WTC11 (cell line): ENCODE data around the gene PCDHGA8. TPM values are rescaled to one million over a fixed set of nuclear protein-coding genes. Genes with fewer than 3 reads are reported as not detected.

Source experiments
- ATAC-seq: fragments of 200-7000 bp; cut with Tn5 transposase; 2 replicates; pipeline ENCODE4 v1.10.0; 2021; ENCODE audit warnings: mild to moderate bottlenecking, moderate library complexity
- CTCF ChIA-PET: fragments of 300-600 bp; sonication (Branson Sonifier 250); formaldehyde crosslinking; loops from one replicate; lab custom pipeline; 2021; ENCODE audit warnings: antibody characterized with exemption; lab: Charles Lee
- POLR2A ChIA-PET: fragments of 350-600 bp; sonication (Branson Sonifier 250); formaldehyde crosslinking; loops from one replicate; lab custom pipeline; 2021; ENCODE audit warnings: antibody characterized with exemption; lab: Charles Lee
- DNase-seq: peaks from one replicate; pipeline ENCODE4 v3.0.0; 2021; ENCODE audit warnings: low spot score
- H3K27ac Mint-ChIP-seq: 2 replicates; pipeline ENCODE4 v1.8.0; 2021; ENCODE audit warnings: mixed read lengths
- H3K27me3 Mint-ChIP-seq: 2 replicates; pipeline ENCODE4 v1.8.0; 2021; ENCODE audit warnings: low read depth, mild to moderate bottlenecking, moderate library complexity, mixed read lengths
- H3K36me3 Mint-ChIP-seq: 2 replicates; pipeline ENCODE4 v1.8.0; 2021; ENCODE audit warnings: mixed read lengths
- H3K4me1 Mint-ChIP-seq: 2 replicates; pipeline ENCODE4 v1.8.0; 2022; ENCODE audit warnings: mixed read lengths
- H3K4me3 Mint-ChIP-seq: 2 replicates; pipeline ENCODE4 v1.8.0; 2021; ENCODE audit warnings: mild to moderate bottlenecking, moderate library complexity, mixed read lengths
- H3K9me3 Mint-ChIP-seq: 2 replicates; pipeline ENCODE4 v1.8.0; 2021; ENCODE audit warnings: mixed read lengths
- AFF4 ChIP-seq: sonication (generic); formaldehyde crosslinking; IDR thresholded peaks from 2 replicates; pipeline ENCODE4 v1.8.1; 2023; ENCODE audit warnings: mild to moderate bottlenecking, missing genetic modification reagents, borderline replicate concordance
- AR ChIP-seq: fragments of 250-450 bp; sonication (Bioruptor Pico); IDR thresholded peaks from 2 replicates; pipeline ENCODE4 v1.9.0; 2021; ENCODE audit warnings: mild to moderate bottlenecking
- ATF1 ChIP-seq: sonication (generic); formaldehyde crosslinking; IDR thresholded peaks from 2 replicates; pipeline ENCODE4 v1.8.1; 2023; ENCODE audit warnings: mild to moderate bottlenecking, moderate library complexity, missing genetic modification reagents
- ATF2 ChIP-seq: sonication (generic); formaldehyde crosslinking; IDR thresholded peaks from 2 replicates; pipeline ENCODE4 v1.8.1; 2022; ENCODE audit warnings: low read depth, missing genetic modification reagents, borderline replicate concordance
- ELF4 ChIP-seq: sonication (generic); formaldehyde crosslinking; IDR thresholded peaks from 2 replicates; pipeline ENCODE4 v1.8.1; 2022; ENCODE audit warnings: low read depth, mild to moderate bottlenecking, moderate library complexity, missing genetic modification reagents
- FOXJ3 ChIP-seq: sonication (generic); formaldehyde crosslinking; IDR thresholded peaks from 2 replicates; pipeline ENCODE4 v1.9.0; 2021; ENCODE audit warnings: missing genetic modification reagents, mild to moderate bottlenecking, borderline replicate concordance
- GABPB1 ChIP-seq: sonication (generic); formaldehyde crosslinking; IDR thresholded peaks from 2 replicates; pipeline ENCODE4 v1.8.1; 2023; ENCODE audit warnings: mild to moderate bottlenecking, missing genetic modification reagents
- GTF2I ChIP-seq: fragments of 250-450 bp; sonication (Bioruptor Pico); conservative IDR thresholded peaks from 2 replicates; pipeline ENCODE4 v1.4.0; 2021; ENCODE audit warnings: mild to moderate bottlenecking
- IRF2 ChIP-seq: sonication (generic); formaldehyde crosslinking; IDR thresholded peaks from 2 replicates; pipeline ENCODE4 v1.8.0; 2022; ENCODE audit warnings: low read depth, missing genetic modification reagents, borderline replicate concordance
- JAZF1 ChIP-seq: fragments of 250-450 bp; sonication (Bioruptor Pico); IDR thresholded peaks from 2 replicates; pipeline ENCODE4 v1.9.0; 2021; ENCODE audit warnings: moderate library complexity, mild to moderate bottlenecking, inconsistent platforms
- NFATC4 ChIP-seq: fragments of 250-450 bp; sonication (Bioruptor Pico); IDR thresholded peaks from 2 replicates; pipeline ENCODE4 v1.9.0; 2021; ENCODE audit warnings: mild to moderate bottlenecking
- STAT6 ChIP-seq: sonication (generic); formaldehyde crosslinking; conservative IDR thresholded peaks from 2 replicates; pipeline ENCODE4 v1.8.1; 2023; ENCODE audit warnings: mild to moderate bottlenecking, low read depth, missing genetic modification reagents, moderate library complexity
- TEAD1 ChIP-seq: sonication (generic); formaldehyde crosslinking; IDR thresholded peaks from 2 replicates; pipeline ENCODE4 v1.8.0; 2022; ENCODE audit warnings: mild to moderate bottlenecking, missing genetic modification reagents
- USF1 ChIP-seq: sonication (generic); formaldehyde crosslinking; IDR thresholded peaks from 2 replicates; pipeline ENCODE4 v1.8.0; 2022; ENCODE audit warnings: mild to moderate bottlenecking, missing genetic modification reagents
- ZBTB21 ChIP-seq: sonication (generic); formaldehyde crosslinking; IDR thresholded peaks from 2 replicates; pipeline ENCODE4 v1.8.1; 2023; ENCODE audit warnings: mild to moderate bottlenecking, missing genetic modification reagents, borderline replicate concordance
- ZMAT4 ChIP-seq: fragments of 250-450 bp; sonication (Bioruptor Pico); IDR thresholded peaks from 2 replicates; pipeline ENCODE4 v1.9.0; 2021; ENCODE audit warnings: mild to moderate bottlenecking
- ZNF219 ChIP-seq: sonication (generic); formaldehyde crosslinking; IDR thresholded peaks from 2 replicates; pipeline ENCODE4 v1.8.0; 2023; ENCODE audit warnings: missing genetic modification reagents, mild to moderate bottlenecking, borderline replicate concordance
- ZNF396 ChIP-seq: fragments of 250-450 bp; sonication (Bioruptor Pico); IDR thresholded peaks from 2 replicates; pipeline ENCODE4 v1.8.0; 2021; ENCODE audit warnings: mild to moderate bottlenecking, moderate library complexity, borderline replicate concordance
- ZNF423 ChIP-seq: fragments of 250-450 bp; sonication (Bioruptor Pico); IDR thresholded peaks from 2 replicates; pipeline ENCODE4 v2.1.2; 2022; ENCODE audit warnings: mild to moderate bottlenecking, moderate library complexity
- total RNA-seq: library from RNA; stranded (reverse); gene quantifications from 3 replicates; pipeline ENCODE4 v1.2.3, GENCODE V29; 2021

Gene PCDHGA8
- total RNA-seq, 1 experiment from 2014 or later: 2.1 TPM

- no peak for TF ChIP-seq AR
- TF ChIP-seq ZMAT4: no peak
- TF ChIP-seq ZNF396 (CRISPR knock-in tag): no peak
- no peak for TF ChIP-seq ATF1 (CRISPR knock-in tag)
- no peak for TF ChIP-seq USF1 (CRISPR knock-in tag)
Measured at GRCh38 chr5:141439411-141440141, 47.1 kb downstream of the PCDHGA8 start (continued).

- ATAC-seq (no peak), DNase-seq (no peak)
- ChIA-PET CTCF (interaction anchor here (1.2 to 2.5 kb wide), 5 partner anchors 10 to 84 kb away, joined by 3 to 15 read pairs (median 7); partner anchors contain the start of genes PCDHGA12 and PCDHGC3), POLR2A (no interaction called here)
- H3K9me3 Mint-ChIP-seq: peaks cover 12% of the 10 kb centered on the region
- TF ChIP-seq ATF2 (no peak), ELF4 (no peak), ZNF219 (no peak), TEAD1 (CRISPR knock-in tag) (no peak), ZBTB21 (CRISPR knock-in tag) (no peak), GABPB1 (CRISPR knock-in tag) (no peak)
- peaks cover 15% of the 10 kb centered on the region; the same call in 1 of the 2 replicates for H3K36me3 Mint-ChIP-seq
- no peaks in the 10 kb centered on the region for H3K27me3 Mint-ChIP-seq
- no peak overlapping the region for H3K27ac Mint-ChIP-seq
- H3K4me3 Mint-ChIP-seq: no peak overlapping the region
- H3K4me1 Mint-ChIP-seq: peaks cover 10% of the 10 kb centered on the region
Measured at GRCh38 chr5:141440341-141440740, 47.9 kb downstream of the PCDHGA8 start.

- DNase-seq (no peak), ATAC-seq (no peak)
- Mint-ChIP-seq H3K27ac (no peak overlapping the region), H3K27me3 (no peaks in the 10 kb centered on the region), H3K4me1 (peaks cover 10% of the 10 kb centered on the region), H3K36me3 (peaks cover 15% of the 10 kb centered on the region; the same call in 1 of the 2 replicates), H3K4me3 (no peak overlapping the region), H3K9me3 (peaks cover 9% of the 10 kb centered on the region; the same call in 1 of the 2 replicates)
- POLR2A ChIA-PET: no interaction called here
- CTCF ChIA-PET: interaction anchor here (1.2 to 3.0 kb wide), 4 partner anchors 11 to 219 kb away, joined by 3 to 13 read pairs (median 4); partner anchors contain the start of genes PCDHB14 and PCDHGA12
- TF ChIP-seq ZNF423 (CRISPR knock-in tag) (no peak), NFATC4 (CRISPR knock-in tag) (no peak), USF1 (CRISPR knock-in tag) (no peak), ZNF219 (no peak), GTF2I (CRISPR knock-in tag) (no peak), JAZF1 (CRISPR knock-in tag) (no peak), IRF2 (CRISPR knock-in tag) (no peak), FOXJ3 (CRISPR knock-in tag) (no peak), AFF4 (CRISPR knock-in tag) (no peak), STAT6 (CRISPR knock-in tag) (no peak), ELF4 (no peak)
Measured at GRCh38 chr5:141441571-141442170, 49.2 kb downstream of the PCDHGA8 start.
